ENCODE measurements around the gene LAMC1. TPM values are rescaled to one million over a fixed set of nuclear protein-coding genes. Genes with fewer than 3 reads are reported as not detected.

LAMC1 gene
- total RNA-seq, 1 experiment from 2014 or later = 61.2 TPM

- TF ChIP-seq POLR2A (IDR thresholded peaks at IDR 0.05; ENCODE audit: borderline replicate concordance, extremely low read depth, insufficient read depth, insufficient read length) = no peak
- no peak for TF ChIP-seq MAX (IDR thresholded peaks at IDR 0.05)
- no peak for TF ChIP-seq CEBPB (IDR thresholded peaks at IDR 0.05; ENCODE audit: low read depth)
- TF ChIP-seq EZH2phosphoT487 (IDR thresholded peaks at IDR 0.05; ENCODE audit: borderline replicate concordance) = no peak
- no peak for TF ChIP-seq EZH2 (IDR thresholded peaks at IDR 0.05)
- no peak for TF ChIP-seq ZNF274 (IDR thresholded peaks at IDR 0.05; ENCODE audit: low read depth, low read length)
- TF ChIP-seq RAD21 (IDR thresholded peaks at IDR 0.05; ENCODE audit: low read depth) = no peak
- TF ChIP-seq ELF1 (IDR thresholded peaks at IDR 0.05; ENCODE audit: borderline replicate concordance, low read depth) = no peak
- TF ChIP-seq ATF3 (IDR thresholded peaks at IDR 0.05) = no peak
- no peak for TF ChIP-seq REST (IDR thresholded peaks at IDR 0.05; ENCODE audit: low read depth)
- TF ChIP-seq ZFX (IDR thresholded peaks at IDR 0.05) = no peak
- TF ChIP-seq SRF (IDR thresholded peaks at IDR 0.05; ENCODE audit: low read depth) = no peak
- TF ChIP-seq EGR1 (IDR thresholded peaks at IDR 0.05; ENCODE audit: low read depth) = no peak
- ChIA-PET CTCF (no interaction called here), RAD21 (ENCODE audit: low non-redundant PET in 1 of 2, low total read pairs in 2 of 2, uncharacterized antibody in 2 of 2, unreplicated experiment in 2 of 2) (no interaction called here), POLR2A (no interaction called here)
- Histone ChIP-seq H3K27me3 (ENCODE audit: insufficient read depth, low read length) (no peaks in the 10 kb centered on the region), H2AFZ (ENCODE audit: low read depth, low read length, poor library complexity, severe bottlenecking) (no peak overlapping the region), H3K4me2 (ENCODE audit: low read length) (no peak overlapping the region), H4K20me1 (ENCODE audit: insufficient read depth) (no peaks in the 10 kb centered on the region), H3K9me3 (ENCODE audit: control insufficient read depth in 1 of 2, insufficient read depth in 1 of 2, low read depth in 1 of 2, low read length in 2 of 2) (no peaks in the 10 kb centered on the region), H3K9me2 (ENCODE audit: insufficient read depth) (no peaks in the 10 kb centered on the region), H3K27ac (ENCODE audit: low read depth, low read length) (no peak overlapping the region), H3K4me1 (ENCODE audit: control insufficient read depth in 1 of 2, insufficient read depth in 2 of 2, low read length in 2 of 2) (peaks cover 31 to 58% of the 10 kb centered on the region in 2 experiments), H3K9ac (ENCODE audit: low read length) (no peak overlapping the region), H3K79me2 (ENCODE audit: insufficient read depth, low read length) (peaks cover 56% of the 10 kb centered on the region), H3K36me3 (ENCODE audit: control insufficient read depth in 1 of 2, insufficient read depth in 2 of 2, low read length in 2 of 2) (no peaks in the 10 kb centered on the region), H3K4me3 (replicated peaks in 1 of 2; ENCODE audit: low read depth in 1 of 2, low read length in 2 of 2) (no peak overlapping the region)
- no peak for ATAC-seq
- BruUV-seq (replicated peaks) = no TSS peak
- intact Hi-C loops (cut with micrococcal nuclease) = loop anchor here (10.0 kb wide), 1 partner anchor 126 kb away; no protein-coding TSS in a partner anchor
- DNase-seq (ENCODE audit: low read depth, low spot score) = no peak
These were observed 67.3 kb downstream of the LAMC1 start for GRCh38 chr1:183090391-183091006.

Data from HCT116 (cell line).